SJSA1 (cell line): ENCODE results near the gene SOCS7. TPM values are rescaled to one million over a fixed set of nuclear protein-coding genes. Genes with fewer than 3 reads are reported as not detected.

Experiments used
- DNase-seq, 2 experiments: peaks; one replicate each; pipeline ENCODE4 v3.0.0-alpha.2; 2015 to 2020; ENCODE audit warnings: low spot score in 2 of 2, low read depth in 1 of 2
- H3K27ac ChIP-seq: fragments of 250-450 bp; sonication (Bioruptor Pico); 2 replicates; pipeline ENCODE4 v1.5.1; 2020; ENCODE audit warnings: mild to moderate bottlenecking, moderate library complexity
- H3K27me3 ChIP-seq: fragments of 250-450 bp; sonication (Bioruptor Pico); replicated peaks from 2 replicates; pipeline ENCODE4 v1.5.1; 2020; ENCODE audit warnings: mild to moderate bottlenecking, moderate library complexity
- H3K36me3 ChIP-seq: fragments of 250-450 bp; sonication (Bioruptor Pico); 2 replicates; pipeline ENCODE4 v1.5.1; 2020; ENCODE audit warnings: mild to moderate bottlenecking
- H3K4me1 ChIP-seq: fragments of 250-450 bp; sonication (Bioruptor Pico); replicated peaks from 2 replicates; pipeline ENCODE4 v1.6.1; 2021; ENCODE audit warnings: mild to moderate bottlenecking
- H3K4me3 ChIP-seq: fragments of 250-450 bp; sonication (Bioruptor Pico); 2 replicates; pipeline ENCODE4 v1.5.1; 2020; ENCODE audit warnings: mild to moderate bottlenecking
- H3K9me3 ChIP-seq: fragments of 250-450 bp; sonication (Bioruptor Pico); replicated peaks from 2 replicates; pipeline ENCODE4 v1.5.1; 2020; ENCODE audit warnings: mild to moderate bottlenecking
- total RNA-seq: library from RNA; depleted of rRNA; stranded (reverse); fragments of >200 nt; shearing (Covaris generic); gene quantifications from 2 replicates; pipeline ENCODE4 v1.2.3, GENCODE V29; 2014; rRNA removed

The SOCS7 gene
- total RNA-seq, 1 experiment from 2014 or later = 14.2 TPM

DNA sequence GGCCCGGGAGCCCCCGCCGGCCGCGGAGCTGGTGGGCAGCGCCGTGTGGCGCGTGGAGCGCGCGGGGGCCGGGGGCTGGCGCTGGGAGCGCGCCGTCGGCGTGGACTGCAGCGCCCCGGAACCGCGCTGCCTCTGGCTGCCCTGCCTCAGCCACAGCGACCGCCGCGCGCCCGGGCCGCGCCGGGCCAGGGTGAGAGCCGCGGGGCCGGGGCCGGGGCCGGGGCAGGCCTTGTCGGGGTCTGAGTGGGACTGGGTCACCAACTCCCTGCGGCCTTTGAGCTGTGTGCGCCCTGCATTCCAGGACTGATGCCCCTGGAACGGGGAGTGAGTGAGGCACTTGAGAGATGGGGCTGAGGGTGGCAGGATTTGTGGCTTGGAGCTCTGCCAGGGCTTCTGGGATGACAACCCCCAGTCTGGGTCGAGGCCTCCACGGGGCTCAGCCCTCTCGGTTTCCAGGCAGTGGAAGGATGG, 102.3 kb downstream of the SOCS7 start:
- Histone ChIP-seq H3K4me3 (peak overlapping the region; percentile 52), H3K27ac (peak overlapping the region; percentile 39), H3K27me3 (no peaks in the 10 kb centered on the region), H3K4me1 (peaks cover 71% of the 10 kb centered on the region), H3K9me3 (no peaks in the 10 kb centered on the region), H3K36me3 (peaks cover 55% of the 10 kb centered on the region)
- DNase-seq = peak in 1 of 2 experiments; percentile 82

DNA sequence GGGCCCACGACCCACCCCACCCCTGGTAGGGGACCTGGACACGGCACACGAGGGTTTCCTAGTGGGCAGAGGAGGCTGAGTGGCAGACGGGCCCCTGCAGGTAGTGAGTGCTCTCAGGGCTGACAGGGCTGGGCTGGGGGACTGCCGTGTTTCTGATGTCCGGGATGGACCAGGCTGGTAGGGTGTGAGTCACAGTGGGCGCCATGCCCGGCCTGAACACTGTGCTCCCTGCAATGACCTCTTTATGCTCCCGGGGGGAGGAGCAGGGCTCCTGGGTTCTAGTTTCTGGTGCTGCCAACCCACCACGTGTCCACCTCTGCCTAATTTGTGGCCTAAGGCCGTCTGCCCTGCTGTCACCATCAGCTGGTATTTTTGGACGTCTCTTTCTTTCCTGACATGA, 102.9 kb downstream of the SOCS7 start:
- DNase-seq = peak; percentile 70 to 87
- no peaks in the 10 kb centered on the region for H3K9me3 ChIP-seq
- H3K27me3 ChIP-seq = no peaks in the 10 kb centered on the region
- peaks cover 55% of the 10 kb centered on the region for H3K36me3 ChIP-seq
- H3K27ac ChIP-seq = peak overlapping the region; percentile 39
- H3K4me3 ChIP-seq = peak overlapping the region; percentile 52
- peaks cover 66% of the 10 kb centered on the region for H3K4me1 ChIP-seq

Other genes starting within 250 kb of the SOCS7 start
- 0.13 TPM in 1 of 2 replicates, not detected in the other for gene TBC1D3E, start 223.9 kb upstream of the SOCS7 start, total RNA-seq
- gene TBC1D3, start 159.3 kb upstream of the SOCS7 start, total RNA-seq = not detected in 2 replicates
- gene MRPL45, start 54.7 kb upstream of the SOCS7 start, total RNA-seq = 34.6 and 40.4 TPM in 2 replicates
- 0.05 TPM in 1 of 2 replicates, not detected in the other for gene GPR179, start 7.9 kb upstream of the SOCS7 start, total RNA-seq
- gene ARHGAP23, start 76.6 kb downstream of the SOCS7 start, total RNA-seq = 24.9 and 56.4 TPM in 2 replicates